AG04450 (cell line): ENCODE results near the gene MPV17. TPM values are rescaled to one million over a fixed set of nuclear protein-coding genes. Genes with fewer than 3 reads are reported as not detected.

Source experiments
- CTCF ChIA-PET: fragments of 300-600, 350-600 bp; formaldehyde crosslinking; extraction: SDS; loops from one replicate; lab custom pipeline; 2022; ENCODE audit warnings: antibody characterized with exemption, inconsistent platforms; lab: Charles Lee
- POLR2A ChIA-PET: fragments of 350-600 bp; formaldehyde crosslinking; extraction: SDS; loops from one replicate; lab custom pipeline; 2021; ENCODE audit warnings: antibody characterized with exemption, inconsistent platforms; lab: Yijun Ruan, JAX
- DNase-seq: peaks from one replicate; pipeline ENCODE4 v3.0.0-alpha.2; 2011; ENCODE audit warnings: low read depth, low spot score
- H3K27ac ChIP-seq: one replicate; pipeline ENCODE4 v1.5.1; 2012; ENCODE audit warnings: low read depth, low read length, control low read depth
- H3K27me3 ChIP-seq: one replicate; pipeline ENCODE4 v1.6.0; 2012; ENCODE audit warnings: low read length; ENCODE audit not compliant: control insufficient read depth, insufficient read depth
- H3K4me3 ChIP-seq: 2 replicates; pipeline ENCODE4 v1.5.1; 2011; ENCODE audit warnings: mild to moderate bottlenecking, low read depth, low read length, control low read depth
- H3K9me3 ChIP-seq: 2 replicates; pipeline ENCODE4 v1.5.1; 2012; ENCODE audit warnings: low read length; ENCODE audit not compliant: control insufficient read depth, insufficient read depth
- polyA plus RNA-seq: library from polyadenylated mRNA; depleted of rRNA; stranded (reverse); fragments of >200 nt; gene quantifications from 2 replicates; pipeline ENCODE4 v1.2.3, GENCODE V29; 2011; rRNA removed
- TF ChIP-seq, protein P1 (sequence below): IDR thresholded peaks from 2 replicates; pipeline ENCODE4 v1.5.1; 2011; ENCODE audit warnings: low read depth, low read length, control low read depth, inconsistent platforms

MPV17 gene
- polyA plus RNA-seq, 1 experiment: 183 TPM

DNA sequence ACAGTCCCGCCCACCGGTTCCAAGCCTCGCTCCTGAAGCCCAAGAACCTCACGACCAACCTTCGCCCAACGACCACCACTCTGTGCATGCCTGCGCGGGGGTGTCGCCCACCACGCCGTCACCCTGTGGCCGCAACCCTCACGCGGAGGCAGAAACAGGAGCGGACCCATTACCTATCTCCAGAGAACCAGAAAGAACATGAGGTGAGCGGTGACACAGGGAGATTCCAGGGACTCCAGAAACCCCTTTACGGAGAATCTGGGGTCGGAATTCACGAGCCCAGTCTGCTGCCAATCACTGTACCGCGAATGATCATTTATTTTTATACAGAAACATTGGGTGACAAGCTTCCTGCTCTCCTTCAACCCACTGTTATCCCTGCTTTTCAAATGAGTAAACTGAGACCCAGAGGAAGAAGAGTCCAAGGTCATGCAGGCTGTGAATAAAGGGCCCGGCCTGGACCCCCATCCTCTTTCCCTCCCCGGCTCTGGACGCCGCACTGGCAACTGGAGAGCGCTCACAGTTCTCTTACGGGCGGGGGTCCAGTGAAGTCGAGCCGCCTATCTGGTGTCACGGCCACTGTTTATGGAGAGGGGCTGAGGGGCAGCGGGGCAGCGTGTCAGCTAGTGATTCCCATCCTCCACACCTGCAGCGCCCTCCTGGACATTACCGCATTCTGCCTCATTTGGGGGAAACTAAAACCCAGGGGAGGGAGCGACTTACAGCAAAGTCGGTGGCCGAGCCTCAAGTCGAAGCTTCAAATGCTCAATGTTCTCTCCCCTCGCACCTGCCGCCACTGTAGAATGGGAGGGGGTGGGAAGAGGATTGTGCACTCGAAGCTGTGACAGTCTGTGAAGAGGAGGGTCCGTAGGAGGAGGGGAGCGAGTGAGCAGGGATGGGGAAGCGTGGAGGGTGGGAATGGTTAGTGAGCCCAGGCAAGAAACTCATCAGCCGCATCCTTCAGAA is 59.3 kb downstream of the MPV17 start:
- POLR2A ChIA-PET: interaction anchor here (0.6 kb wide), 1 partner anchor 10 kb away, joined by 3 read pairs; no protein-coding TSS in a partner anchor
- TF ChIP-seq, protein P1, sequence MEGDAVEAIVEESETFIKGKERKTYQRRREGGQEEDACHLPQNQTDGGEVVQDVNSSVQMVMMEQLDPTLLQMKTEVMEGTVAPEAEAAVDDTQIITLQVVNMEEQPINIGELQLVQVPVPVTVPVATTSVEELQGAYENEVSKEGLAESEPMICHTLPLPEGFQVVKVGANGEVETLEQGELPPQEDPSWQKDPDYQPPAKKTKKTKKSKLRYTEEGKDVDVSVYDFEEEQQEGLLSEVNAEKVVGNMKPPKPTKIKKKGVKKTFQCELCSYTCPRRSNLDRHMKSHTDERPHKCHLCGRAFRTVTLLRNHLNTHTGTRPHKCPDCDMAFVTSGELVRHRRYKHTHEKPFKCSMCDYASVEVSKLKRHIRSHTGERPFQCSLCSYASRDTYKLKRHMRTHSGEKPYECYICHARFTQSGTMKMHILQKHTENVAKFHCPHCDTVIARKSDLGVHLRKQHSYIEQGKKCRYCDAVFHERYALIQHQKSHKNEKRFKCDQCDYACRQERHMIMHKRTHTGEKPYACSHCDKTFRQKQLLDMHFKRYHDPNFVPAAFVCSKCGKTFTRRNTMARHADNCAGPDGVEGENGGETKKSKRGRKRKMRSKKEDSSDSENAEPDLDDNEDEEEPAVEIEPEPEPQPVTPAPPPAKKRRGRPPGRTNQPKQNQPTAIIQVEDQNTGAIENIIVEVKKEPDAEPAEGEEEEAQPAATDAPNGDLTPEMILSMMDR: no peak

DNA sequence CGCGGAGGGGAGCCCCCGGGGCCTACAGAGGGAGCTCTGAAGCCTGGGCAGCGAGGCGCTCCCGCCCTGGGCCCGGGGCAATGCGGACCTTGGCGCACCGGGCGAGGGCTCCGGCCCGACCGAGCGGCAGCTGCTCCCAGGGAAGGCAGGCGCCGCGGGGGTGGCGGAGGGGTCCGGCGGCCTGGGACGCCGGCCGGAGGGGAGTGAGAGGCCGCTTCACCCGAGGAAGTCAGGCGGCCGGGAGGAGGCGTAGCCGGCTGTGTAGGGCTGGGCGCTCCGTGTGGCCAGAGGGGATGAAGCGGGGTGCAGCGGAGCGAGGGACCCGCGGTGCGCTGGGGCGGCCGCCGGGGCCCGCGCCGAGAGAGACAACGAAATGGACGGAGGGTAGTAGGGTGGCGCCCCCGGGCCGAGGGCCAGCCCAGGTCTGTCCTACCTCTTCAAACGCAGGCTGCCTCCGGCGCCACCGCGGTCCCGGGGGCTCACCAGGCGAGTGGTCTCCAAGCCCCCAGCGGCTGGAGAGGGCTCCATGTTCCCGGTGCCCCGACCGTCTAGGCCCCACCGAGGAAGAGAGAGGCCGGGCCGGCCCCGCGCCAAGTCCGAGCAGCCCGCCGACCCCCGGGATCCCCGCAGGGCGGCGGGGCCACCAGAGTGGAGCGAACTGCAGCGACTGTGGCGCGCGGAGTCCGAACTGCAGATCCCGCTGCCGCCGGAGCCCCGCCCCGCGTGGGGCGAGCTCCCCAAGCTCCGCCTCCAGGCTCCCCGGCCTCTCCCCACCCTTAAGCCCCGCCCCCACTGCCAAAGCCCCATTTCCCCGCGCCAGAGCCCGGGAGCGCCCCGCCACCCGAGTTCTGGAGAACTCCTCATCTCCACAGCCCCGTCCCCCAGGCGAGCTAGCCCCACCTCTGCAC is 60.3 kb downstream of the MPV17 start, which contains the start of gene SLC30A3:
Gene SLC30A3 (minus strand): TSS at position 669 of the 908 bp plus-strand sequence. CDS start 141 bp downstream, at position 528.
- POLR2A ChIA-PET: interaction anchor here (0.6 kb wide), 1 partner anchor 9 kb away, joined by 3 read pairs; no protein-coding TSS in a partner anchor
- peaks cover 75% of the 10 kb centered on the region for H3K27me3 ChIP-seq
- no peak within 1 kb of the TSS for H3K27ac ChIP-seq
- TF ChIP-seq, protein P1: no peak
- H3K9me3 ChIP-seq: no peaks in the 10 kb centered on the region
- DNase-seq: no peak
- H3K4me3 ChIP-seq: peak within 1 kb of the TSS; percentile 38
- CTCF ChIA-PET: interaction anchor here (1.0 kb wide), 1 partner anchor 16 kb away, joined by 3 read pairs; no protein-coding TSS in a partner anchor

More for the DNA sequence above, 59.3 kb downstream of the MPV17 start:
- no peaks in the 10 kb centered on the region for H3K9me3 ChIP-seq
- peaks cover 75% of the 10 kb centered on the region for H3K27me3 ChIP-seq
- peak overlapping the region; percentile 38 for H3K4me3 ChIP-seq
- no peak overlapping the region for H3K27ac ChIP-seq
- no peak for DNase-seq
- CTCF ChIA-PET: interaction anchor here (1.0 kb wide), 1 partner anchor 15 kb away, joined by 3 read pairs; no protein-coding TSS in a partner anchor

DNA sequence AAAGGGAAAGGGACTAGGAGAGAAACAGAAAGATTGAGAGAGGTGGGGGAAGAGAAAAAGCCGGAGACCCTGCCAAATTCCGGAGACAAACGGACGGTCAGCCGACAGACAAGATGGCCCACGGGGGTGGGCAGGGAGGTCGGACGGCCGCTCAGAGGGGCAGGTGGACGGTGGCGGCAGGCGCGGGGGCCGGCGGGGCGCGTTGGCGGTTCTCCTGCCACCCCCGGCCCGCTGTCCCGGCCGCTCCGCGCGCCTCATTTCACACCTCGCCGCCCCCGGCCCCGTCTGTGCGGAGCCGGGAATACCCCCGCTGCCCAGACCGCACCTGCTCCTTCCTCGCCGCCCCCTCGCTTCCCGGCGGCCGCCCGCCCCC is 61.0 kb downstream of the MPV17 start:
- POLR2A ChIA-PET: no interaction called here
- Histone ChIP-seq H3K27me3 (peaks cover 69% of the 10 kb centered on the region), H3K27ac (no peak overlapping the region), H3K9me3 (no peaks in the 10 kb centered on the region), H3K4me3 (no peak overlapping the region)
- DNase-seq: no peak
- TF ChIP-seq, protein P1: no peak
- CTCF ChIA-PET: no interaction called here

DNA sequence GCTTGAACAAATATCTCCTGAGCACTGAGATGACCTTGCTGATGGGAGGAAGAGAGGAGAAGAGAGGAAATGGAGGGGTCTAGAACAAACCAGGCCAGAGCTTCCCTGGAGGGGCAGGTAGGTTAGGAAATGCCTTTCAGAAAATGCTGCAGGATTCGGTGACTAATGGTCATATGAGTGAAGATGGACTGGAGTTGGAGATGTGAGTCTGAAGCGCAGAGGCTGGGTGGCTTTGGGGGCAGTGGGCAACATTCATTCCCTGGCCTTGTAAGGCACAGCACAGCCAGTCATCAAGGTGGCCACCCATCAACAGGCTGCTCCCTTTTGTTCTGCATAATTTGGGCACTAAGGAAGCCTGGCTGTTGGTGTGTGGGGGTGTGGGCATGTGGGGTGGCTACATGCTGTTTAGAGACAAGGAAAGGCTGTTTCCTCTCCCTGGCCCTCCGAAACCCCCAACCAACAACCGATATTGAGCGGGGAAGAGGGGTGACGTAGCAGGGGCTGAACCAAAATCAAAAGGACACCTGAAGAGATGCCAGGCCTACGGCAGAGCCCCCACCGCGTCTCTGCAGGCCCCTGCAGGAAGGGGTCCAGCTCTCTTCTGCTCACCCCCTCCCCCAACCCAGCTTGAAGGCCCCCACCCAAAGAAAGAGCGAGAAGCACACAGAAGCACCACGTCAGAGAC is 61.5 kb downstream of the MPV17 start:
- DNase-seq: no peak
- ChIA-PET POLR2A (no interaction called here), CTCF (no interaction called here)
- no peaks in the 10 kb centered on the region for H3K9me3 ChIP-seq
- no peak overlapping the region for H3K27ac ChIP-seq
- TF ChIP-seq, protein P1: no peak
- H3K27me3 ChIP-seq: peaks cover 69% of the 10 kb centered on the region
- H3K4me3 ChIP-seq: no peak overlapping the region

Other genes with a start within 250 kb of the MPV17 start
- gene EMILIN1, start 244.5 kb downstream of the MPV17 start, polyA plus RNA-seq: 68.3 and 96.0 TPM in 2 replicates
- 0.37 and 0.79 TPM in 2 replicates for gene KHK, start 236.3 kb downstream of the MPV17 start, polyA plus RNA-seq
- 0.71 and 0.74 TPM in 2 replicates for gene CGREF1, start 204.0 kb downstream of the MPV17 start, polyA plus RNA-seq
- 0.10 TPM in 1 of 2 replicates, not detected in the other for gene ABHD1, start 199.3 kb downstream of the MPV17 start, polyA plus RNA-seq
- gene PREB, start 188.5 kb downstream of the MPV17 start, polyA plus RNA-seq: 44.9 and 57.3 TPM in 2 replicates
- not detected in 2 replicates for gene PRR30, start 183.7 kb downstream of the MPV17 start, polyA plus RNA-seq
- gene TCF23, start 174.1 kb downstream of the MPV17 start, polyA plus RNA-seq: not detected in 2 replicates
- 219 and 233 TPM in 2 replicates for gene ATRAID, start 111.1 kb downstream of the MPV17 start, polyA plus RNA-seq
- 22.0 and 23.2 TPM in 2 replicates for gene SLC5A6, start 110.8 kb downstream of the MPV17 start, polyA plus RNA-seq
- 17.8 and 23.4 TPM in 2 replicates for gene CAD, start 105.7 kb downstream of the MPV17 start, polyA plus RNA-seq
- 0.04 and 0.07 TPM in 2 replicates for gene SLC30A3, start 60.0 kb downstream of the MPV17 start, polyA plus RNA-seq
- not detected in 2 replicates for gene DNAJC5G, start 47.7 kb downstream of the MPV17 start, polyA plus RNA-seq
- gene TRIM54, start 40.7 kb downstream of the MPV17 start, polyA plus RNA-seq: 0.05 TPM in 1 of 2 replicates, not detected in the other
- 0.40 TPM in 1 of 2 replicates, not detected in the other for gene UCN, start 14.7 kb downstream of the MPV17 start, polyA plus RNA-seq
- gene GTF3C2, start 33.7 kb upstream of the MPV17 start, polyA plus RNA-seq: 39.0 TPM in 2 replicates
- gene EIF2B4, start 47.2 kb upstream of the MPV17 start, polyA plus RNA-seq: 43.0 and 52.2 TPM in 2 replicates
- gene SNX17, start 47.5 kb upstream of the MPV17 start, polyA plus RNA-seq: 123 and 137 TPM in 2 replicates
- gene ZNF513, start 57.6 kb upstream of the MPV17 start, polyA plus RNA-seq: 7.4 and 11.1 TPM in 2 replicates
- 48.6 and 49.5 TPM in 2 replicates for gene PPM1G, start 86.5 kb upstream of the MPV17 start, polyA plus RNA-seq
- 181 and 182 TPM in 2 replicates for gene NRBP1, start 105.5 kb upstream of the MPV17 start, polyA plus RNA-seq
- 0.32 and 0.60 TPM in 2 replicates for gene KRTCAP3, start 119.3 kb upstream of the MPV17 start, polyA plus RNA-seq
- gene IFT172, start 166.6 kb upstream of the MPV17 start, polyA plus RNA-seq: 20.4 and 24.8 TPM in 2 replicates
- gene FNDC4, start 172.1 kb upstream of the MPV17 start, polyA plus RNA-seq: 12.3 and 12.4 TPM in 2 replicates
- gene GCKR, start 173.7 kb upstream of the MPV17 start, polyA plus RNA-seq: 0.14 and 0.36 TPM in 2 replicates